Renal cortex interstitium (tissue), 11 donors: ENCODE measurements around the gene CCHCR1. TPM values are rescaled to one million over a fixed set of nuclear protein-coding genes. Genes with fewer than 3 reads are reported as not detected.
A peak's percentile ranks its signal among the peaks of the same experiment; 100 is the strongest.
"Not testable (repeated sequence)": the region's sequence is repeated elsewhere in the genome, so short reads cannot be mapped to it uniquely, and the experiment has no call there.

Experiments used
- DNase-seq, 11 donors: peaks; one replicate each; pipeline ENCODE4 v3.0.0-alpha.2; 2013; ENCODE audit warnings: low read depth in 9 of 11, low spot score in 4 of 11; ENCODE audit errors: extremely low read depth in 1 of 11
- polyA plus RNA-seq, 3 donors: library from polyadenylated mRNA; unstranded; fragments of 120-200 nt; gene quantifications; one replicate each; pipeline ENCODE4 v1.2.1, GENCODE V29; 2013; ENCODE audit not compliant: insufficient read length in 3 of 3

CCHCR1 gene
- polyA plus RNA-seq, 3 donors: 30.5 to 41.6 (median 35.2) TPM

DNA sequence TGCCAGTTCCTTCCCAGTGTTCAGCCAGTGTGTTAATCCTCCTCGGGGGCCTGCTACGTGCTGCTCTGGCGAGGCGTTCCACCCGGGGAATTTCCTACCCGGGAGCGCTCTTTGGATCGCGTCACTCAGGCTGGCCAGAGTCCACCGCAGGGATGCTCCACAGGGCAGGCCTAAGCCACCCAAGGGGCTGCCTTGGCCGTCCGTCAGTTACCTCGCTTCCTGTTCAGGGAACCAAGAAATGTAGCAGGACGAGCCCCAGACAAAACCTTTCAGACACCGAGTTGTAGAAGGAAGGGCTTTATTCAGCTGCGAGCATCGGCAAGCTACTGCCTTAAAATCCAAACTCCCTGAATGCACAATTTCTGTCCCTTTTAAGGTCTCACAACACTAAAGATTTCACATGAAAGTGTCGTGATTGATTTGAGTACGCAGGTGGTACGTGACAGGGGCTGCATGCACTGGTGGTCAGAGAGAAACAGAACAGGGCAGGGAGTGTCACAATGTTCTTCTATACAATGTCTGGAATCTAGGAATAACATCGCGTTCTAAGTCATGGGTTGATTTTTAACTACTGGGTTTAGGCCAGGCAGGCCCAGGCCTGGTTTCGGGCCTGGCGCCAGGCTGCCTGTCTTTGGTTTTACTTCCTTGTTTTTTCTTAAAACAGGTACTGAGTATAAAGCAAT lies 28.6 kb upstream of the CCHCR1 start:
- DNase-seq: no peak

DNA sequence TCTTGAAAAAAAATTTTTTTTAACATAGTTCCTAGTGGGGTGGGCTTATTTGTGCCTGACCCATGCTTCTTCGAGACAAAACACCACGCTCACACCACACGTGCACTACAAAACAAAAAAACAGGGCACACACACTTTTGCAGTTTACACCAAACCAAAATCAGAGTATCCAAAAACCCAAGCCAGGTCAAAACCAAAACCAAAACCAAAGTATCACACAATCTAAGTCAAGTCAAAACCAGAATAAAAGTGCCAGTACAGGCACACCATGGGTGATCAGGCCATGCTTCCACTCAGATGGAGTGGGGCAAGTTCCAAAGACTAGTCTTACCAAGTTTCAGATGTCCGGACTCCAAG lies 28.1 kb upstream of the CCHCR1 start:
- not testable (repeated sequence) for DNase-seq

DNA sequence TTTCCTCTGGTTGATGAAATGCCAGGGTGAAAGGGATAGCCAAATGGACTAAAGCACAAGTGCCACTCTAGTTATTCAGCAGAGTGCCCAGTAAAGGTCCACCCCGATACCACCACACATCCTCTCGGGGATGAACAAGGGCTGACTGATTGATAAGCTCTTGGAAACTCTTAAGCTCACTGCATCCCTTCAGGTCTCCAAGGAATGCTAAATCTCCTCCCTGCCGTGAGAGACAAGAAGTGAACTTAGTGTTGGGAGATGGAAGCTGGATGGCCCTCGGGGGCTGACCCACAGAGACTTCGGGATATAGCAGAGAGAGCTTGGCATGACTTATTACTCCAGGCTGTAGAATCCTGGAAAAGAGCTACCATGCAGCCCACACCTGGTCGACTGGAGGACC lies 26.3 kb upstream of the CCHCR1 start:
- not testable (repeated sequence) for DNase-seq

DNA sequence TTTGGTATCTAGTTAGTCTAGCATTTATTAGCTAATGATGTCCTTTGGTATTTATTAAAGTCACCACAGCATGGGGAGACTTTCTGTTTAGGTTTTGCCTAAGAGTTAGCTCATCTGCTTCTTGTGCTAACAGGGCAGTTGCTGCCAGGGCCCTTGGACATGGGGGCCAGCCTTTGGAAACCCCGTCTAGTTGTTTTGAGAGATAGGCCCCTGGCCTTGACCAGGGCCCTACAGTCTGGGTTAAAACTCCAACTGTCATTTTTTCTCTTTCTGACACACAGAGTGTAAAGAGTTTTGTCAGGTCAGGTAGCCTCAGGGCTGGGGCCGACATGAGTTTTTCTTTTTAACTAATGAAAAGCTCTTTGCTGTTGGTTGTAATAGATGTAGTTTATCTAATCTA lies 25.7 kb upstream of the CCHCR1 start:
- DNase-seq: not testable (repeated sequence)

DNA sequence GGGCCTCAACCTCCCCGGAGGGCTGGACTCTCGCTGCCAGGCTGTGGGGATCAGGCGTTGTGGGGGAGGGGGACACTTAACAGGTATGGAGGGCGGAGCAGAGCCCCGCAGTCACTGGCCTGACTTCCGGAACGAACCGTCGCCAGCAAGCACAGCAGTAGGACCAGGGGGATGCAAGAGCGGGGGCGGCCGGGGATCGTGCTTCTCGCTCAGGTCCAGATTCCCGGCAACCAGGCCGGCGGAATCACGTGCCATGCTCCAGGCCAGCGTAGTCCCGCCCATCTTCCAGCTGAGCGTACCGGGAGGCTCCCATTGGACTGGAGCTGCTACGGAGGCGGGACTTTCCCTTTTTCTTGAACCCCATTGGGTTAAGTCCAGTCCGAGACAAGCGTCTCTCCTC lies 22.9 kb upstream of the CCHCR1 start:
- peak in 3 of 11 donors; percentile 51 to 69 (median 52) for DNase-seq

DNA sequence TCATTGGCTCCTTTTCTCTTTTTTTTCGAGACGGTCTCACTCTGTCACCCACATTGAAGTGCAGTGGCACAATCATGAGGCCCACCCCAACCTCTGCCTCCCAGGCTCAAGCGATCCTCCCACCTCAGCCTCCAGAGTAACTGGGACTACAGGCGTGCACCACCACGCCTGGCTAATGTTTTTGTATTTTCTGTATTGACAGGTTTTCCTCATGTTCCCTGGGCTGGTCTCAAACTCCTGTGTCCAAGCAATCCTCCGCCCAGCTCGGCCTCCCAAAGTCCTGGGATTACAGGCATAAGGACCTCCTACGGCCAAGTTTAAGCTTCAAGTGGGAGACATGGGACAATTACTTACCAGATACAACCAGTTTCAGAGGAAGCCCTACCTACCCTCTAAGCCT lies 22.3 kb upstream of the CCHCR1 start:
- DNase-seq: no peak

DNA sequence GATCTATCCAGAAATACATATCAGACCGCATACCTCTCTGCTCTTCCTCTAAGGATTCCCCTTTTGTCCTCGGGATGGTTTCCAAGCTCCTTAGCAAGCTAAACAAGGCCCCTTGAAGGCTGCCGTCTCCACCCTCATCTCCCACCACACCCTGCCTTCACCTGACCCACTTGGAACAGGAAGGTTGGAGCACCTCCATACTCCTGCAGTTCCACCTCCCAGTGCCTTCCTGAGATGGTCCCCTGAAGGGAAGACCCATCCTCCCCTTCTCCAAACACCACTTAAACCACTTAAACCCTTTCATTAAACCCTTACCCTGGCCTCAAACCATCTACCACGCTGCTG lies 21.4 kb upstream of the CCHCR1 start:
- no peak for DNase-seq

DNA sequence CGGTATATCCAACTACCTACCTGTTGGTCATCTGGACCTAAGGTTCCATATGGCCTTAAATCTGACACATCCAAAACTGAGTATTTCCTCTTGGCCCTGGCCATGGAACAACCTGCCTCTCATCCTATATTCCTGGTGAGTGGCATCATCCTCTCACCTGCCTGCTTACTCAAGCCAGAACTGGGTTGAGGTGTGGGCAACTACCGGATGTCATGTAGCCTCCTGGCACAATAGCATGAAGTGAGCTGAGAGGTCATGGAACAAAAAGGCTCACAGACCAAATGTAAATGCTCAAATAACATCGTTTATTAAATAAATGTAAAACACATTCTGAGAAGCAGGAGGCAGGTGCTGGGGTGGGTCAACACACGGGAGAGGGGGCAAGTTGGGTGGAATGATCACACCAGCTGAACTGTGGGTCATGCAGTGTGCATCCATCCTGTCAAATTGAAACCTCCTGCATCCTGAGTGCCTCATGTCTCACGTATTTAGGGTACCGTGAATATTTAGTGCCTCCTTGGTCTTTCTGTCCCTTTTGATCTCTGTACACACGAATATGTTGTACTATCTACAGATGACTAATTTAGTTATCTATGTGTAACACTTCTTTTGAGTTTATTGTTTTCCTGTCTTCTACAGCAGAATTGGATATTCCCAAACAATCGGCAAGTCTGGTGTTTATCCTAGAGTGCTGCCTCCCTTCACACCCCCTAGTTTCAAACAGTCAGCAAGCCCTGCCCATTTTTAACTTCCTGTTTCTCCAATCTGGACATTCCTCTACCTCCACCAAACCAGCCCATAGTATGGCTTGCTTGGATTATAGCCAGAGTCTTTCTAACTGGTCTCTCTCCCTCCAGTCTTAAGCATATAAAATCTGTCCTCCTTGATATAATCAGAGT lies 20.8 kb upstream of the CCHCR1 start:
- no peak for DNase-seq

DNA sequence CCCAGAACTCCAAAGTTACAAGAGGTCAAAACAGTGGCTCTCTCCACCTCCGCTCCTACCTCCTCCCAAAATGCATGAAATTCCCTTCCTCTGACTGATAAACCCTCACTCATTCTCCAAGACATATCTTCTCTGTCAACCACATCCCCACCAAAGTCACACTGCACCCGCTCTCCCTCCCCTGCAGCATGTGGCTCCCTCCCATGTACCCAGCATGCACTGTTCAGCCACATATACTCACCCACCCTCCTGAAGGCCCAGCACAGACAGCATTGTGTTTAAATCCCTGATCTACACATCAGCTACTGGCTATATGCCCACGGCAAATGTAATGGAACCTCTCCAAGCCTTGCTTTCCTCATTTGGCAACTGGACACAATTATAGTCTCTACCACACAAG lies 18.4 kb upstream of the CCHCR1 start:
- DNase-seq: no peak

DNA sequence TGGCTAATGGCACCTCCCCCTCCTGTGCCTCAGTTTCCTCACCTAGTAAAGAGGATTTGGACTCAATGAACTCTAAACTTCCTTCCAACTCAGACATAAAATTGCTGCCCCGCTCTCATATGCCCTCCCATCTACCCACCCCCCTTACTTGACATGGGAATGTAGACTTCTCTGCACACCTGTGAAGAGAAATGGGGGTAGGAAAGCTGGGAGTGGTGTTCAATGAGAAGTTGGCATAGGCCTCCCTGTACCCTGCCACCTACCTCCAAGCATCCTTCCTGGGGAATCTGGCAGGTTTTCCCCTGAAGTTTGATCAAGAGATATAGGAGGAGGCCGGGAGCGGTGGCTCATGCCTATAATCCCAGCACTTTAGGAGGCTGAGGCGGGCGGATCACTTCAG lies 16.8 kb upstream of the CCHCR1 start:
- DNase-seq: no peak

DNA sequence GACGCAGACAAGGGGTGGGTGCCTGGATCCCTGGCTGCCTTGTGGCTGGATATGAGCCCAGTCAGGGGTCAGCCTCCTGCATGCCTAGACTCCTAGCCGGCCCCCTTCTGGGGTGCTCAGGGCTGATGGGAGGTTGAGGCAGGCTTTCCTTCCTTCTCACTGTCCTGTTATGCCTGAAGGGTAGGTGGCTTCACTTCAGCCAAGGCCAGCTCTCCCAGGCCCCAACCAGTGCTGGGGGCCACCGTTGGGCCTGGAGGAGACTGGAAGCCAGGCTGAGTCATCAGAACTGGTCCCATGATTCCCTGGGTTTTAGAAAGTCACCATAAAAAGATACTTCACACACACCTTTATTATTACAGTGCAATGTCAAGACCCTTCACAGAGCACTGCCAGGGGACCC lies 15.8 kb upstream of the CCHCR1 start:
- no peak for DNase-seq

DNA sequence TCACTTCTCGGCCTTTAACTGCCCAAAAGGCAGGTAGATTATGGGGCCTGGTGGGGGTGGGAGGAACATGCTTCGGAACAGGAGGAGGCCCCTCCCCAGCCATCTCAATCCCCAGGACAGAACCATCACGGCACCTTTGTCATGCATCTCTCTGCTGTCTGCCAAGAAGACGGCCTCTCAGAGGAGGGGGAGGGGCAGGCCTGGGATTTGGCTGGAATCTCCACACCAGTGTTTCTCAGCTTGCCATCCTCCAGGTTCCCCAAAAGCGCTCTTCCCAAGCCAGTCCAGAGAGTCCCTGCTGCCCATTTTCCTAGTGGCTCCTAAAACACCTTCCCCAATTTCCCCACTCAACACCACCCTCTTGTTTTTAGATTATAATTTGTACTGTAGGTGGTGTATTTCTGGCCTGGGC lies 15.4 kb upstream of the CCHCR1 start:
- DNase-seq: no peak

DNA sequence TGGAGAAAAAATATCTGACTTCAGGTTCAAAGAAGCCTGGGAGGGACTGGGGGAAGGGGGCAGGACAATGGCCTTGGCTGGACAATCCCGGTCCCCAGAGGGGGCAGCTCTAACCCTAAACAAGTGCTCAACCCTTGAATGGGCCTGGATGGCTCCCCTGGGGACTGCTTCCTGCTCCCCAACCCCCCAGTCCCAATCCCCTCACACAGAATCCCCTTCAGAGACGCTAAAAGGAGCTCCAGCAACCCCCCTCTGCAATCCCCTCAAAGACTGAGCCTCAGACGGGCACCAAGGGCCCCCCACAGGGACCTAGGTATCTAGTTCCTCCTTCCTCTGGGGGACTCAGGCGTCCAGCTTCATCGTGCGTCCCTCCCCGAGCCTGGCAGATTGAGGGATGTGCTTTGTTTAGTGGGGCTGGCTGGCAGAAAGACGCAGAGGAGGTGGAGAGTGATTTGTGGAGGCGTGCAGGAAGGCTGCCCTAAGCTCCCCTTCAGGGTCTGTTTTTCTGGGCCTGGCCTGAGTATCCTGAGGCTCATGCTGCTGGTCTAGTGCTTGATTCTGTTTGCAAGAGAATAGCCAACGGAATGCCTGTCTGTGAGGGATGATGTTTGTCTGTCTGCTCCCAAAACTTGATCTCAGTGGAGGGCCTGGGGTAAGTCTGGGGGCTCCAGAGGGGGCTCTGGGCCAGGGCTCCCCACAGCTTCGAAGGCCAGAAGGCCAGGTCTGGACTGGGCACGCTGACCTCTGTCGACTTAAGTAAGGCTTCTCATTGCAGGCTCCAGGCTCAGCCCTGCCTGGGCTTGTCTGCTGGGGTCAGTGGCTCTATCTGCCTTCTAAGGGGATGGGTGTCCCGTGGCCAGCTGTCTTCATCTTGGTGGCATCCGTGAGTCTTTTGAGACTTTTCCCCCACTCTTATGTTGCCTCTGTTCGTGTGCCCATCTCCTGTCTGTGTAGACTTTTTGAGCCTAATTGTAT lies 14.6 kb upstream of the CCHCR1 start:
- no peak for DNase-seq

DNA sequence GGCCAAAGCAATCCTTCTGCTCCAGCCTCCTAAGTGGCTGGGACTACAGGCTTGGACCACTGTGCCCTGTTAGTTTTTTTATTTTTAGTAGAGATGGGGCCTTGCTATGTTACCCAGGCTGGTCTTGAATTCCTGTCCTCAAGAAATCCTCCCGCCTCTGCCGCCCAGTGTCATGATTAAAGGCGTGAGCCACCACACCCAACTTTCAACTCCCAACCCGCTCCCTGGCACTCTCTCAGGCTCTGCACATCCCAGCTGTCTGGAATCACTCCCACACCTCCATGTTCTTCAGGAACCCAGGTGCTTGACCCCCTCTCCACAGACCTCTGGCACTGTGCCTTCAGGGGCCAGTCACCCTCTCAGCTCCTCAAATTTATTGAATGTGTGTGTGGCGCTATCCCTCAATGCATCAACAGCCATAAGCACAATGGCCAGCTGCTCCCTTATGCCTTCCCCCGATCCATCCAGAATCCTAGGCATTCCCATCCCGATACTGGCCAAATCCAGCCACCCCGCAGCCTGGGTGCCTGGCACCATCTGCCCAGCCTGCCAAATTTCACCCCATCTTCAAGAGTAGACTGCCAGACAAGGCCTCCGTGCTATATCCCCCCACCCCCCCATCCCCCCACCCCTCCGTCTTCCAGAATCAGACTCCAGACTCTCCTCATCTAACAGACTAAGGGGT lies 13.5 kb upstream of the CCHCR1 start:
- no peak for DNase-seq

DNA sequence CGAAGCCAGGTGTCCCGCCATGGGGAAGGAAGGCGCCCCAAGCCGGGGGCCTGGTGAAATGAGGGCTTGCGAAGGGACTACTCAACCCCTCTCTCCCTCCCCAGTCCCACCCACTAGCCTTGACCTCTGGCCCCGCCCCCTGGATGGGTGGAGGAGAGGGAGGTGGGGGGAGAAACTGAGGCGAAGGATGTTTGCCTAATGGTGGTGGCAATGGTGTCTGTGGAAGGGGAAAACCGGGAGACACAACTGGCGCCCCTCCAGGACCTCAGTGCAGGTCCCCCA lies 12.9 kb upstream of the CCHCR1 start, which contains the start of gene POU5F1:
Gene POU5F1, minus strand, starts transcription at position 83 of the 282 bp plus-strand sequence. Its CDS starts 62 bp downstream, at position 21.
- no peak for DNase-seq

DNA sequence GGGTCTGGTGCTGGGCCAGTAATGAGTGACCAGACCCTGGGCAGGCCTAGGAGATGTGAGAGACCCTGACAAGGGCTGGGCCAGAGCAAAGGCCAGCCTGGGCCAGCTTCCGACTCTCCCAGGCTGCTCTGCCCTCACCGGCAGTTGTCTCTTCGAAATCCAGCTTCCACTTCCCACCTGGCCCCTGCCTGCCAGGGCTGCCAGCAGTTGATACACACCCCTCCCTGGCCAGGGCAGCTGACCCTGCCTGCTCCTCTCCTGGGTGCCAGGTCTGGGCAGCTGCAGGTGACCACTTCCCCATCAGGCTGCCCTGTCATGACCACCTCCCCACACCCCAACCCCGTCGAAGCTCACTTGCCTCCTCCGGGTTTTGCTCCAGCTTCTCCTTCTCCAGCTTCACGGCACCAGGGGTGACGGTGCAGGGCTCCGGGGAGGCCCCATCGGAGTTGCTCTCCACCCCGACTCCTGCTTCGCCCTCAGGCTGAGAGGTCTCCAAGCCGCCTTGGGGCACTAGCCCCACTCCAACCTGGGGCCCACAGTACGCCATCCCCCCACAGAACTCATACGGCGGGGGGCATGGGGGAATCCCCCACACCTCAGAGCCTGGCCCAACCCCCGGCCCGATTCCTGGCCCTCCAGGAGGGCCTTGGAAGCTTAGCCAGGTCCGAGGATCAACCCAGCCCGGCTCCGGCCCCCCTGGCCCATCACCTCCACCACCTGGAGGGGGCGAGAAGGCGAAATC lies 12.4 kb upstream of the CCHCR1 start:
- not testable (repeated sequence) for DNase-seq

DNA sequence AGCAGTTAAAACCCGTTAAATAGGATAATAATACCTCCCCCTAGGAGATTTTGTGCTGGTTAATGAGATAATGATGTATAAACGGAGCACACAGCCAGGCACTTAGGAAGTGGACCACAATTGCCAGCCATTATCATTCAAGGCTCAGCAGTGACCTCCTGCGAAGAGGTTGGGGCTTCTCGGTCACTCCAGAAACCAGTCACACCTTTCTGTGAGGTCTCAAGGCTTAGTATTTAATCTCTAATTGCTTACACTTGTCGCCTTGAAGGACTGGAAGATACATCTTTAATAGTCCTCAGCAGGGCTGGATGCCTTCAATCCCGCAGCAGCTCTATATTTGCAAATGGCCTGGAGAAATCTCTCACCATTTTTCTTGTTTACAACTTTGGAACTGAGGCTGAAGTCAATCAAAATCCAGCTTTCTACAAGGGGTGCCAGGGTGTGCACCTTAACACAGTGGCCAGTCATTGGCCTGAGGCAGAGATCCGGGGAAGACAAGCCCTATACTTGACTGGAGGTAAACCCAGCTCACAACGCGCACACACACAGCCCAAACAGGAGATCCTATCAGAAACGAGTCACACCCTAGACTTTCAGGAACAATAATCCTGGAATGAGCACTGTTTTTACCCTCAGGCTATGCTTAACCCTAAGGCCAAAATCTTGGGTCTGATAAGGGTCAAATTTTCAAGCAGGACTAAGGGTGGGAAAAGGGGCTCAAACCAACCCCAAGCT lies 11.7 kb upstream of the CCHCR1 start:
- no peak for DNase-seq

DNA sequence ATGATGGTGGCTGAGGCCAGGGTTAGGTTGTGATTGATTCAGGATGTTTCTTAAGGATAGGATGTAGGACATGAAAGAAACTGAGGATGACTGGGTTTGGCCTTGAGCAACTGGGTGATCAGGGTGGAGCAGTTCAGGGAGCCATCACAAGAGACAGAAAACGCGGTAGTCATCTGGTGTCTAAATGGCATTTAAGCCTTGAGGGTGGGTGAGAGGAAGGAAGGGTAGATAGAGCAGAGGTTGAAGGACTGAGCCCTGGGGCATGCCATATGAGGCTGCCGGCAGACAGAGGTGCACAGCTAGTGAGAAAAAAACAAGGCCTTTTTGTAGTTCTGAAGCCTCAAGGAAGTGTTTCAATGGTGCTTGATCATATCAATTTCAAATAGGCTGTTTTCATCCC lies 11.0 kb upstream of the CCHCR1 start:
- DNase-seq: no peak
